Measurements from ENCODE around the gene CDKN2AIP. TPM values are rescaled to one million over a fixed set of nuclear protein-coding genes. Genes with fewer than 3 reads are reported as not detected.

The CDKN2AIP gene
- total and polyA plus RNA-seq, 10 of the 15 experiments (the other 5 are each of a cell fraction or from before 2014, with no cell fraction given) = 6.0 to 22.7 (median 15.9) TPM

- TF ChIP-seq CTCF (IDR thresholded peaks at IDR 0.05 in 2 of 3, conservative IDR thresholded peaks at IDR 0.05 in 1 of 3; ENCODE audit: control insufficient read depth in 2 of 3, extremely low read depth in 1 of 3, insufficient read depth in 1 of 3, low read depth in 3 of 3, low read length in 3 of 3) = 0 out of 6 replicates have a peak, but pooled peaks of 1 of the 3 experiments have one; percentile 3
These were observed 702 bp upstream of the CDKN2AIP start (continued) for GRCh38 chr4:183443655-183444213.

- Histone ChIP-seq H3K9ac (ENCODE audit: control insufficient read depth, insufficient read depth, low read length) (peak overlapping the region; percentile 95), H3K79me2 (ENCODE audit: control insufficient read depth, insufficient read depth, low read length) (peaks cover 27% of the 10 kb centered on the region), H4K20me1 (ENCODE audit: control insufficient read depth, insufficient read depth) (no peaks in the 10 kb centered on the region), H3K4me3 (peak overlapping the region; percentile 79), H3K27ac (ENCODE audit: control insufficient read depth, insufficient read depth) (peak overlapping the region; percentile 89), H2AFZ (ENCODE audit: control insufficient read depth, low read depth, low read length) (peak overlapping the region; percentile 79), H3K4me1 (ENCODE audit: control insufficient read depth, insufficient read depth, low read length) (peaks cover 7% of the 10 kb centered on the region), H3K27me3 (replicated peaks in 1 of 2; ENCODE audit: control insufficient read depth in 2 of 2, insufficient read depth in 2 of 2, low read length in 1 of 2) (no peaks in the 10 kb centered on the region), H3K9me3 (replicated peaks; ENCODE audit: control insufficient read depth, insufficient read depth, low read length) (no peaks in the 10 kb centered on the region), H3K4me2 (ENCODE audit: control insufficient read depth, insufficient read depth) (peak overlapping the region; percentile 83), H3K36me3 (ENCODE audit: control insufficient read depth in 2 of 2, insufficient read depth in 2 of 2, low read length in 1 of 2) (peaks cover 4 to 13% of the 10 kb centered on the region in 2 experiments; a peak in 3 of 4 replicates)
- ChIA-PET SMC1A (ENCODE audit: uncharacterized antibody, unreplicated experiment) (interaction anchor here (1.0 kb wide), 1 partner anchor 10 kb away, joined by 3 read pairs; no protein-coding TSS in a partner anchor), RAD21 (ENCODE audit: unreplicated experiment) (no interaction called here), CTCF (interaction anchor here (0.6 kb wide), 1 partner anchor 33 kb away, joined by 3 read pairs; no protein-coding TSS in a partner anchor), POLR2A (interaction anchor here (1.0 to 1.3 kb wide), 3 partner anchors 29 to 58 kb away, joined by 3 to 5 read pairs (median 3); no protein-coding TSS in a partner anchor)
- ATAC-seq = peak; percentile 42
- under 1% methylated on average over 26 of the region's 26 CpGs for WGBS (ENCODE audit: insufficient coverage, insufficient replicate concordance, low lambda C conversion rate, missing lambda C conversion rate)
- intact Hi-C loops (cut with micrococcal nuclease; ENCODE audit: unreplicated experiment) (loop anchor here (2.0 kb wide), 1 partner anchor 60 kb away; the partner anchor contains the start of gene ING2), in situ Hi-C loops (cut with MboI) (no loop called here)
- no TSS peak for BruUV-seq (replicated peaks)
- FAIRE-seq = no peak
- DNase-seq (ENCODE audit: low read depth, low spot score) = no peak
- TF ChIP-seq CUX1 (IDR thresholded peaks at IDR 0.05; ENCODE audit: insufficient replicate concordance, low read depth, low read length) (no peak), TAF1 (IDR thresholded peaks at IDR 0.05; ENCODE audit: borderline replicate concordance, low read depth, low read length) (no peak), STAT3 (IDR thresholded peaks at IDR 0.05; ENCODE audit: low read depth, low read length) (no peak), CHD4 (IDR thresholded peaks at IDR 0.05) (no peak), ESRRA (IDR thresholded peaks at IDR 0.05; ENCODE audit: low read length) (no peak), KDM1A (IDR thresholded peaks at IDR 0.05; ENCODE audit: borderline replicate concordance) (no peak), BCL3 (IDR thresholded peaks at IDR 0.05; ENCODE audit: borderline replicate concordance, insufficient read depth, low read depth, low read length, poor library complexity, severe bottlenecking) (no peak), MYC (IDR thresholded peaks at IDR 0.05; ENCODE audit: insufficient read depth, insufficient read length, insufficient replicate concordance, low read length, severe bottlenecking) (no peak), ZBED1 (IDR thresholded peaks at IDR 0.05; ENCODE audit: borderline replicate concordance) (no peak), SPI1 (IDR thresholded peaks at IDR 0.05; ENCODE audit: borderline replicate concordance, insufficient read depth, low read depth, low read length) (0 out of 2 replicates have a peak, but pooled peaks have one; percentile 4), PAX5 (IDR thresholded peaks at IDR 0.05; ENCODE audit: borderline replicate concordance, low read depth, low read length) (no peak), GATAD2B (conservative IDR thresholded peaks at IDR 0.05; ENCODE audit: low read depth) (0 out of 2 replicates have a peak, but pooled peaks have one; percentile 24)
These were observed 627 bp downstream of the CDKN2AIP start for GRCh38 chr4:183445097-183445428.

All from GM12878 (cell line).